H9 (cell line): ENCODE measurements around the gene MINDY2. TPM values are rescaled to one million over a fixed set of nuclear protein-coding genes. Genes with fewer than 3 reads are reported as not detected.

Source experiments
- DNase-seq: peaks from one replicate; pipeline ENCODE4 v3.0.0-alpha.2; 2017
- H2AFZ ChIP-seq: one replicate; pipeline ENCODE4 v1.6.1; 2013; ENCODE audit warnings: mild to moderate bottlenecking, low read length, control low read depth, moderate library complexity
- H2AK5ac ChIP-seq: 2 replicates; pipeline ENCODE4 v1.6.1; 2013; ENCODE audit warnings: low read length, control low read depth, mixed read lengths; ENCODE audit not compliant: insufficient read length
- H2BK120ac ChIP-seq: one replicate; pipeline ENCODE4 v1.6.1; 2013; ENCODE audit warnings: low read depth, mild to moderate bottlenecking, low read length, control low read depth, inconsistent platforms; ENCODE audit not compliant: poor library complexity, severe bottlenecking
- H2BK12ac ChIP-seq: 2 replicates; pipeline ENCODE4 v1.6.1; 2013; ENCODE audit warnings: low read length, control low read depth, mixed read lengths, low read depth; ENCODE audit not compliant: insufficient read length
- H2BK15ac ChIP-seq: 2 replicates; pipeline ENCODE4 v1.6.1; 2013; ENCODE audit warnings: low read depth, low read length, control low read depth
- H2BK20ac ChIP-seq: one replicate; pipeline ENCODE4 v1.6.1; 2013; ENCODE audit warnings: low read depth, mild to moderate bottlenecking, low read length, control low read depth, inconsistent platforms; ENCODE audit not compliant: poor library complexity, severe bottlenecking
- H2BK5ac ChIP-seq: 2 replicates; pipeline ENCODE4 v1.6.1; 2013; ENCODE audit warnings: low read length, control low read depth, mixed read lengths; ENCODE audit not compliant: insufficient read length
- H3K14ac ChIP-seq: 2 replicates; pipeline ENCODE4 v1.6.1; 2013; ENCODE audit warnings: low read length, control low read depth; ENCODE audit not compliant: insufficient read depth
- H3K18ac ChIP-seq: 2 replicates; pipeline ENCODE4 v1.6.1; 2013; ENCODE audit warnings: low read depth, mild to moderate bottlenecking, mixed read lengths, low read length, control low read depth; ENCODE audit not compliant: insufficient read length
- H3K23ac ChIP-seq: 2 replicates; pipeline ENCODE4 v1.6.1; 2013; ENCODE audit warnings: low read length, control low read depth, mixed read lengths, low read depth; ENCODE audit not compliant: insufficient read length
- H3K23me2 ChIP-seq: 2 replicates; pipeline ENCODE4 v1.6.1; 2013; ENCODE audit warnings: low read depth, mild to moderate bottlenecking, mixed read lengths, low read length, control low read depth; ENCODE audit not compliant: insufficient read length, poor library complexity, severe bottlenecking
- H3K27ac ChIP-seq: 2 replicates; pipeline ENCODE4 v1.5.1; 2013; ENCODE audit warnings: low read length, control low read depth, mixed read lengths, low read depth; ENCODE audit not compliant: insufficient read length
- H3K27me3 ChIP-seq: 2 replicates; pipeline ENCODE4 v1.6.1; 2013; ENCODE audit warnings: low read length, control low read depth, inconsistent platforms; ENCODE audit not compliant: insufficient read depth
- H3K4ac ChIP-seq: 2 replicates; pipeline ENCODE4 v1.6.1; 2013; ENCODE audit warnings: low read depth, mild to moderate bottlenecking, control low read depth, inconsistent platforms, low read length, moderate library complexity
- H3K4me1 ChIP-seq: 2 replicates; pipeline ENCODE4 v1.6.1; 2013; ENCODE audit warnings: low read length, control low read depth, inconsistent platforms; ENCODE audit not compliant: insufficient read depth
- H3K4me2 ChIP-seq: 2 replicates; pipeline ENCODE4 v1.6.1; 2013; ENCODE audit warnings: low read length, control low read depth, mixed read lengths; ENCODE audit not compliant: insufficient read length, insufficient read depth
- H3K56ac ChIP-seq: 2 replicates; pipeline ENCODE4 v1.6.1; 2013; ENCODE audit warnings: low read depth, mild to moderate bottlenecking, mixed read lengths, low read length, control low read depth; ENCODE audit not compliant: insufficient read length
- H3K79me1 ChIP-seq: 2 replicates; pipeline ENCODE4 v1.6.1; 2013; ENCODE audit warnings: low read depth, mild to moderate bottlenecking, moderate library complexity, low read length, control low read depth, inconsistent platforms; ENCODE audit not compliant: insufficient read depth, poor library complexity, severe bottlenecking
- H3K79me2 ChIP-seq: 2 replicates; pipeline ENCODE4 v1.6.1; 2013; ENCODE audit warnings: low read length, control low read depth, inconsistent platforms; ENCODE audit not compliant: insufficient read depth
- H3K9ac ChIP-seq: 2 replicates; pipeline ENCODE4 v1.6.1; 2013; ENCODE audit warnings: low read length, control low read depth, mixed read lengths; ENCODE audit not compliant: insufficient read length; ENCODE audit errors: extremely low read depth
- H3K9me3 ChIP-seq: one replicate; pipeline ENCODE4 v1.6.1; 2013; ENCODE audit warnings: low read depth, low read length, inconsistent platforms; ENCODE audit not compliant: control insufficient read depth
- H3T11ph ChIP-seq: one replicate; pipeline ENCODE4 v1.6.1; 2013; ENCODE audit warnings: mild to moderate bottlenecking, low read length, control low read depth, inconsistent platforms
- H4K20me1 ChIP-seq: one replicate; pipeline ENCODE4 v1.6.1; 2013; ENCODE audit not compliant: control insufficient read depth, insufficient read length, insufficient read depth
- H4K5ac ChIP-seq: 2 replicates; pipeline ENCODE4 v1.6.1; 2013; ENCODE audit warnings: low read depth, mild to moderate bottlenecking, mixed read lengths, low read length, control low read depth; ENCODE audit not compliant: insufficient read length
- H4K8ac ChIP-seq: replicated peaks from 2 replicates; pipeline ENCODE4 v1.6.1; 2013; ENCODE audit warnings: low read length, control low read depth, mixed read lengths, low read depth; ENCODE audit not compliant: insufficient read length
- H4K91ac ChIP-seq: 2 replicates; pipeline ENCODE4 v1.6.1; 2013; ENCODE audit warnings: low read depth, mild to moderate bottlenecking, moderate library complexity, mixed read lengths, low read length, control low read depth; ENCODE audit not compliant: insufficient read length
- H3K27ac Mint-ChIP-seq, 3 experiments: 2 replicates in 2 of 3; 3 replicates in 1 of 3; pipeline ENCODE4 v1.8.0; 2020 to 2021; ENCODE audit warnings: mixed read lengths in 3 of 3, mild to moderate bottlenecking in 1 of 3, moderate library complexity in 1 of 3
- H3K27me3 Mint-ChIP-seq: 2 replicates; pipeline ENCODE4 v1.8.0; 2021; ENCODE audit warnings: low read depth, mild to moderate bottlenecking, moderate library complexity, mixed read lengths
- H3K36me3 Mint-ChIP-seq, 3 experiments: 2 replicates in 2 of 3; 3 replicates in 1 of 3; pipeline ENCODE4 v1.8.0; 2020 to 2021; ENCODE audit warnings: low read depth in 3 of 3, mixed read lengths in 3 of 3; ENCODE audit not compliant: insufficient read depth in 1 of 3
- H3K4me1 Mint-ChIP-seq, 2 experiments: 2 replicates each; pipeline ENCODE4 v1.8.0; 2020; ENCODE audit warnings: mixed read lengths in 2 of 2
- H3K4me3 Mint-ChIP-seq, 2 experiments: 2 replicates in 1 of 2; 3 replicates in 1 of 2; pipeline ENCODE4 v1.8.0; 2020 to 2021; ENCODE audit warnings: mild to moderate bottlenecking in 2 of 2, mixed read lengths in 2 of 2, moderate library complexity in 1 of 2
- H3K9me3 Mint-ChIP-seq, 2 experiments: 2 replicates in 1 of 2; 3 replicates in 1 of 2; pipeline ENCODE4 v1.8.0; 2020; ENCODE audit warnings: mild to moderate bottlenecking in 2 of 2, mixed read lengths in 2 of 2, moderate library complexity in 1 of 2
- CTCF ChIP-seq: fragments of 200-600 bp; sonication (generic); conservative IDR thresholded peaks from 3 replicates; pipeline ENCODE4 v1.8.0; 2021; ENCODE audit warnings: antibody characterized with exemption, mild to moderate bottlenecking
- WGBS: extraction: QIAGEN DNeasy Blood & Tissue Kit; methylation state at CpG from one replicate; pipeline ENCODE4 v1.1.7; 2013; ENCODE audit warnings: missing lambda C conversion rate, low lambda C conversion rate, mixed read lengths; ENCODE audit not compliant: insufficient read length; ENCODE audit errors: extremely low coverage; 5-methylcytosine and 5-hydroxymethylcytosine counted together
- total RNA-seq: library from RNA; stranded (reverse); gene quantifications from 2 replicates; pipeline ENCODE4 v1.2.1, GENCODE V29; 2021

MINDY2 gene
- total RNA-seq, 1 experiment from 2014 or later = 32.3 TPM

DNA sequence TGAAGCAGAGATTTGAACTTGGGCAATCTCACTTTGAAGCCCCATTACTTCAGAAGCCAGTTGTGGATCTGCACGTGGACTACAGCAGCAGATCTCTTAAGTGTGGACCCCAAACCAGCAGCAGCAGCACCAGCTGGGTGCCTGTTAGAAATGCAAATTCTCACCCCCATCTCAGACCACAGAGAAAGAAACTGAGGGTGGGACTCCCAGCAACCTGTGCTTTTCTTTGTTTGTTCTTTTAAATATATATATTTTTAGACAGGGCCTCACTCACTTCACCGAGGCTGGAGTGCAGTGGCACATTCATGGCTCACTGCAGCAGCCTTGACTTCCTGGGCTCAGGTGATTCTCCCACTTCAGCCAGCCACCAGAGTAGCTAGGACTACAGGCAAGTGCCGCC, 109.2 kb downstream of the MINDY2 start:
- Mint-ChIP-seq H3K4me1 (0 out of 4 replicates have a peak, but pooled peaks cover 0 to 4% of the 10 kb centered on the region in 2 experiments), H3K27me3 (no peaks in the 10 kb centered on the region), H3K27ac (peak overlapping the region in 2 of 3 experiments; percentile 25 to 37; a peak in 2 of 7 replicates), H3K36me3 (peaks cover 49 to 84% (median 77%) of the 10 kb centered on the region in 3 experiments; a peak in 6 of 7 replicates), H3K9me3 (no peaks in the 10 kb centered on the region), H3K4me3 (no peak overlapping the region)
- Histone ChIP-seq H3K27ac (no peak overlapping the region), H4K8ac (no peak overlapping the region), H2BK15ac (no peak overlapping the region), H2BK12ac (no peak overlapping the region), H2BK120ac (no peak overlapping the region), H3K23me2 (no peaks in the 10 kb centered on the region), H2AFZ (no peak overlapping the region), H3K4me1 (no peaks in the 10 kb centered on the region), H2BK5ac (no peak overlapping the region), H2AK5ac (no peak overlapping the region), H4K5ac (no peak overlapping the region), H4K20me1 (no peaks in the 10 kb centered on the region), H3K56ac (no peak overlapping the region), H3K79me1 (no peaks in the 10 kb centered on the region), H3K27me3 (no peaks in the 10 kb centered on the region), H3T11ph (no peak overlapping the region), H2BK20ac (no peak overlapping the region), H3K79me2 (no peaks in the 10 kb centered on the region), H3K9ac (no peak overlapping the region), H3K14ac (no peak overlapping the region), H3K23ac (no peak overlapping the region), H4K91ac (no peak overlapping the region), H3K4ac (no peak overlapping the region), H3K18ac (no peak overlapping the region), H3K9me3 (no peaks in the 10 kb centered on the region), H3K4me2 (no peak overlapping the region)
- no CpG with 5 or more reads among the region's 3 CpGs for WGBS
- no peak for DNase-seq
- TF ChIP-seq CTCF = no peak
